Parathyroid adenoma (tissue), 2 donors: Measurements from ENCODE around the gene C16orf86.

Experiments used
- H2AFZ ChIP-seq: fragments of 300-600 bp; sonication (generic); one replicate; pipeline ENCODE4 v1.7.0; 2017; ENCODE audit warnings: antibody characterized with exemption, mild to moderate bottlenecking
- H3K27ac ChIP-seq: fragments of 300-600 bp; sonication (generic); one replicate; pipeline ENCODE4 v1.7.0; 2017
- H3K27me3 ChIP-seq: fragments of 300-600 bp; sonication (generic); one replicate; pipeline ENCODE4 v1.7.0; 2017; ENCODE audit warnings: low read length; ENCODE audit not compliant: control insufficient read depth, insufficient read depth
- H3K36me3 ChIP-seq: fragments of 300-600 bp; sonication (generic); one replicate; pipeline ENCODE4 v1.7.0; 2017; ENCODE audit warnings: low read length; ENCODE audit not compliant: control insufficient read depth, insufficient read depth
- H3K4me1 ChIP-seq: fragments of 300-600 bp; sonication (generic); one replicate; pipeline ENCODE4 v1.7.0; 2017; ENCODE audit warnings: control low read depth
- H3K4me2 ChIP-seq: fragments of 300-600 bp; sonication (generic); one replicate; pipeline ENCODE4 v1.7.0; 2017; ENCODE audit warnings: low read length
- H3K4me3 ChIP-seq: fragments of 300-600 bp; sonication (generic); one replicate; pipeline ENCODE4 v1.7.0; 2017; ENCODE audit warnings: low read depth, low read length
- H3K79me2 ChIP-seq: fragments of 300-600 bp; sonication (generic); one replicate; pipeline ENCODE4 v1.7.0; 2017; ENCODE audit warnings: control low read depth
- H3K9ac ChIP-seq: fragments of 300-600 bp; sonication (generic); one replicate; pipeline ENCODE4 v1.7.0; 2017; ENCODE audit warnings: mild to moderate bottlenecking
- H3K9me3 ChIP-seq: fragments of 300-600 bp; sonication (generic); one replicate; pipeline ENCODE4 v1.7.0; 2017; ENCODE audit warnings: low read length; ENCODE audit not compliant: control insufficient read depth
- CTCF ChIP-seq: fragments of 300-600 bp; sonication (generic); IDR thresholded peaks from one replicate; pipeline ENCODE4 v1.7.0; 2017; ENCODE audit warnings: antibody characterized with exemption, mild to moderate bottlenecking
- donor health status: primary hyperparathyroidism.

The C16orf86 gene

DNA sequence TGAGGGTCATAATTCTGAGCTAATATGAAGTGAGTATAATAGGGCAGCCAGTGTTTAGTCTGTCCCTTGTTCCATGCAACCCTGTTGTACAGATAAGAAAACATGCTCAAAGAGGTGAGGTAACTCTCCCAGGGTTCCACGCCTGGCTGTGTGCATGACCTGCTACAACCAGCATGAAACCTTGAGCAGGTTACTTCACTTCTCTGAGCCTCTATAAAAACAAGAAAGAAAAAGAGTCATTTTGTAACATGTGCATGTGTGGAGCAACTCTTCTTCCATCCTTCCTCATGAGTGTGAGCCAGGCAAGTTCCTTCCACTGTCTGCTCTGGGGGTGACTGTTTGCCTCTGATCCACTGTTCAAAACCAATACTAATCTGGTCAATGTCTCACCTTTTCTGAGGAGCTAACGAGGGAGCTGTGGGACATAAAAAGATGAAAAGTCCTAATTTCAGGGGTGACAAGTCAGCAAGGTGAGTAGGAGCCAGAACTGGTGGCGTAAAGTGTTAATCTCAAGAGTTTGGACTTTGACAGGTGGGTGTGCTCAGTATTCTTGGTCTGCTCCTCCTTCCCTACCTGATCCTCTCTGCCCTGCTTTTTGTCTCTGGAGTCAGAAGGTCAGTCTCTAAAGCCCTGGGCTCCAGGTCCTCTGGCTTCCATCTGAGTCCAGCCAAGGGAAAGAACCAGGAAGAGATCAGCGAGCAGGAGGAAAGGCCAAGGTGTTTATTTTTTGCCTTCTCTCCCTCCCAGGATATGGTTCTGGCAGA is 31.0 kb downstream of the C16orf86 start:
- H3K27ac ChIP-seq, result no peak overlapping the region

GRCh38 chr16:67699265-67699664 is 32.7 kb downstream of the C16orf86 start:
- H3K4me2 ChIP-seq, result no peak overlapping the region
- no peak overlapping the region for H3K27ac ChIP-seq
- H3K27me3 ChIP-seq, result no peaks in the 10 kb centered on the region
- H3K4me3 ChIP-seq, result no peak overlapping the region
- H3K9me3 ChIP-seq, result no peaks in the 10 kb centered on the region
- TF ChIP-seq CTCF, result no peak
- no peaks in the 10 kb centered on the region for H3K4me1 ChIP-seq
- H3K79me2 ChIP-seq, result peaks cover 45% of the 10 kb centered on the region
- no peak overlapping the region for H2AFZ ChIP-seq
- H3K36me3 ChIP-seq, result no peaks in the 10 kb centered on the region
- no peak overlapping the region for H3K9ac ChIP-seq

More for the DNA sequence above, 31.0 kb downstream of the C16orf86 start:
- peaks cover 43% of the 10 kb centered on the region for H3K79me2 ChIP-seq
- H3K4me2 ChIP-seq, result no peak overlapping the region
- H3K36me3 ChIP-seq, result no peaks in the 10 kb centered on the region
- H3K4me1 ChIP-seq, result no peaks in the 10 kb centered on the region
- no peak overlapping the region for H3K4me3 ChIP-seq
- no peak overlapping the region for H3K9ac ChIP-seq
- H3K27me3 ChIP-seq, result no peaks in the 10 kb centered on the region
- H2AFZ ChIP-seq, result no peak overlapping the region
- no peak for TF ChIP-seq CTCF
- no peaks in the 10 kb centered on the region for H3K9me3 ChIP-seq

DNA sequence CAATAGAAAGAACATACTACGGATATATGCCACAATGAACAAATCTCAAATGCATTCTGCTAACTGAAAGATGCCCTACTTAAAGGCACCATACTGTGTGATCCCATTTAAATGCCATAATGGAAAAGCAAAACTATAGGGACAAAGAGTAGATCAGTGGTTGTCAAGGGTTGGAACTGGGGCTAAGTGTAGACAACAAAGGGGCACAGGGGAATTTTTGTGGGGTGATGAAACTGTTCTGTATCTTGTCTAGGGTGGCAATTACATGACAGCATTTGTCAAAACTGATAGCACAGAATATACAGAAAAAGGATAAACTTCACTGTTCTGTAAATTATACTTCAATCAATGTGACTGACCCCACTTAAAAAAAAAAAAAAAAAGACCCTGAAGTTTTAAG is 34.8 kb downstream of the C16orf86 start:
- Histone ChIP-seq H3K9ac (no peak overlapping the region), H3K4me2 (no peak overlapping the region), H3K27ac (no peak overlapping the region), H3K4me1 (no peaks in the 10 kb centered on the region), H3K4me3 (no peak overlapping the region), H3K79me2 (peaks cover 51% of the 10 kb centered on the region), H3K9me3 (no peaks in the 10 kb centered on the region), H3K36me3 (no peaks in the 10 kb centered on the region), H2AFZ (no peak overlapping the region), H3K27me3 (no peaks in the 10 kb centered on the region)
- TF ChIP-seq CTCF, result no peak

- Histone ChIP-seq H3K36me3 (no peaks in the 10 kb centered on the region), H2AFZ (no peak overlapping the region), H3K4me1 (no peaks in the 10 kb centered on the region), H3K9ac (no peak overlapping the region), H3K79me2 (peaks cover 46% of the 10 kb centered on the region), H3K27ac (no peak overlapping the region), H3K9me3 (no peaks in the 10 kb centered on the region), H3K4me3 (no peak overlapping the region), H3K4me2 (no peak overlapping the region), H3K27me3 (no peaks in the 10 kb centered on the region)
- no peak for TF ChIP-seq CTCF
Observed at GRCh38 chr16:67702130-67702529, 35.5 kb downstream of the C16orf86 start.

- H3K79me2 ChIP-seq, result peaks cover 36% of the 10 kb centered on the region
- H3K4me2 ChIP-seq, result no peak overlapping the region
- H3K36me3 ChIP-seq, result no peaks in the 10 kb centered on the region
- H3K27me3 ChIP-seq, result no peaks in the 10 kb centered on the region
- no peak overlapping the region for H2AFZ ChIP-seq
- H3K9me3 ChIP-seq, result no peaks in the 10 kb centered on the region
- no peaks in the 10 kb centered on the region for H3K4me1 ChIP-seq
- H3K27ac ChIP-seq, result peak overlapping the region; percentile 26
- no peak overlapping the region for H3K4me3 ChIP-seq
- no peak overlapping the region for H3K9ac ChIP-seq
- TF ChIP-seq CTCF, result no peak
Observed at GRCh38 chr16:67703626-67704025, 37.0 kb downstream of the C16orf86 start.
